DMS 273 (cell line): ENCODE measurements around the gene ROPN1L.
A peak's percentile ranks its signal among the peaks of the same experiment; 100 is the strongest.
"Not testable (repeated sequence)": the region's sequence is repeated elsewhere in the genome, so short reads cannot be mapped to it uniquely, and the experiment has no call there.

Experiments
- DNase-seq: peaks from one replicate; lab custom pipeline; 2025; ENCODE audit not compliant: unreplicated experiment; lab: John Stamatoyannopoulos, UW

Gene ROPN1L

GRCh38 chr5:10499066-10499465 lies 57.4 kb downstream of the ROPN1L start:
- DNase-seq, result no peak

GRCh38 chr5:10499776-10500175 lies 58.1 kb downstream of the ROPN1L start:
- no peak for DNase-seq

GRCh38 chr5:10500669-10501068 lies 59.0 kb downstream of the ROPN1L start:
- DNase-seq, result no peak

GRCh38 chr5:10501554-10502075 lies 59.9 kb downstream of the ROPN1L start:
- no peak for DNase-seq

- no peak for DNase-seq
Observed at GRCh38 chr5:10502130-10502529, 60.5 kb downstream of the ROPN1L start.

GRCh38 chr5:10502578-10502977 lies 60.9 kb downstream of the ROPN1L start:
- DNase-seq, result no peak

- no peak for DNase-seq
Observed at GRCh38 chr5:10503321-10503720, 61.6 kb downstream of the ROPN1L start.

- peak; percentile 22 for DNase-seq
Observed at GRCh38 chr5:10503997-10504793, 62.5 kb downstream of the ROPN1L start.

GRCh38 chr5:10505517-10506095 lies 63.9 kb downstream of the ROPN1L start:
- DNase-seq, result peak; percentile 21

- no peak for DNase-seq
Observed at GRCh38 chr5:10506535-10506934, 64.9 kb downstream of the ROPN1L start.

GRCh38 chr5:10507575-10508096 lies 66.0 kb downstream of the ROPN1L start:
- peak; percentile 41 for DNase-seq

GRCh38 chr5:10509575-10509974 lies 67.9 kb downstream of the ROPN1L start:
- peak; percentile 86 for DNase-seq

- DNase-seq, result peak; percentile 75
Observed at GRCh38 chr5:10511741-10512640, 70.3 kb downstream of the ROPN1L start.

GRCh38 chr5:10513501-10514442 lies 72.1 kb downstream of the ROPN1L start:
- DNase-seq, result peak; percentile 59

- DNase-seq, result not testable (repeated sequence)
Observed at GRCh38 chr5:10514572-10514971, 72.9 kb downstream of the ROPN1L start.
